Measurements from ENCODE around the gene KCNC2.

Gene KCNC2

GRCh38 chr12:75135026-75135425 is 74.6 kb downstream of the KCNC2 start:
- no peak for TF ChIP-seq ZFX (IDR thresholded peaks at IDR 0.05; ENCODE audit: borderline replicate concordance)
- TF ChIP-seq CTCF (IDR thresholded peaks at IDR 0.05) = no peak
- no peak overlapping the region for H3K27ac ChIP-seq

- TF ChIP-seq ZFX (IDR thresholded peaks at IDR 0.05; ENCODE audit: borderline replicate concordance) (no peak), CTCF (IDR thresholded peaks at IDR 0.05) (no peak)
Measured at GRCh38 chr12:75130811-75131210, 78.8 kb downstream of the KCNC2 start.

GRCh38 chr12:75129275-75129674 is 80.4 kb downstream of the KCNC2 start:
- H3K27ac ChIP-seq = no peak overlapping the region
- TF ChIP-seq ZFX (IDR thresholded peaks at IDR 0.05; ENCODE audit: borderline replicate concordance) = no peak
- no peak for TF ChIP-seq CTCF (IDR thresholded peaks at IDR 0.05)

More at GRCh38 chr12:75130811-75131210, 78.8 kb downstream of the KCNC2 start:
- H3K27ac ChIP-seq = no peak overlapping the region

GRCh38 chr12:75121036-75121705 is 88.5 kb downstream of the KCNC2 start:
- no peak overlapping the region for H3K27ac ChIP-seq
- no peak for TF ChIP-seq ZFX (IDR thresholded peaks at IDR 0.05; ENCODE audit: borderline replicate concordance)

- no peak overlapping the region for H3K27ac ChIP-seq
- TF ChIP-seq ZFX (IDR thresholded peaks at IDR 0.05; ENCODE audit: borderline replicate concordance) (no peak), CTCF (IDR thresholded peaks at IDR 0.05) (no peak)
Measured at GRCh38 chr12:75120311-75120711, 89.3 kb downstream of the KCNC2 start.

- no peak overlapping the region for H3K27ac ChIP-seq
- TF ChIP-seq CTCF (IDR thresholded peaks at IDR 0.05) (no peak), ZFX (IDR thresholded peaks at IDR 0.05; ENCODE audit: borderline replicate concordance) (no peak)
Measured at GRCh38 chr12:75116646-75117198, 92.9 kb downstream of the KCNC2 start.

GRCh38 chr12:75115748-75116147 is 93.9 kb downstream of the KCNC2 start:
- TF ChIP-seq CTCF (IDR thresholded peaks at IDR 0.05) = no peak
- TF ChIP-seq ZFX (IDR thresholded peaks at IDR 0.05; ENCODE audit: borderline replicate concordance) = no peak
- H3K27ac ChIP-seq = no peak overlapping the region
